GM12872 (cell line): ENCODE measurements around the gene SCO1.

ENCODE experiments used
- CTCF ChIP-seq: IDR thresholded peaks from 3 replicates; pipeline ENCODE4 v1.5.1; 2011; ENCODE audit warnings: low read depth, mild to moderate bottlenecking, low read length, moderate library complexity; ENCODE audit not compliant: insufficient read depth

The SCO1 gene

GRCh38 chr17:10687499-10687898 is 9.8 kb downstream of the SCO1 start:
- no peak for TF ChIP-seq CTCF

GRCh38 chr17:10683853-10684252 is 13.5 kb downstream of the SCO1 start:
- TF ChIP-seq CTCF = peak; percentile 55

- TF ChIP-seq CTCF = no peak
Observed at GRCh38 chr17:10681866-10682446, 15.4 kb downstream of the SCO1 start.

- TF ChIP-seq CTCF = no peak
Observed at GRCh38 chr17:10674704-10675103, 22.6 kb downstream of the SCO1 start.

GRCh38 chr17:10673312-10673711 is 24.0 kb downstream of the SCO1 start:
- no peak for TF ChIP-seq CTCF

GRCh38 chr17:10668775-10669174 is 28.6 kb downstream of the SCO1 start:
- TF ChIP-seq CTCF = no peak

- no peak for TF ChIP-seq CTCF
Observed at GRCh38 chr17:10666906-10667305, 30.4 kb downstream of the SCO1 start.

- no peak for TF ChIP-seq CTCF
Observed at GRCh38 chr17:10664571-10664970, 32.8 kb downstream of the SCO1 start.
